HEK293 (cell line): ENCODE measurements around the gene TMEM271.

Experiments
- CTCF ChIA-PET: fragments of 350-600 bp; formaldehyde crosslinking; extraction: SDS; loops from one replicate; lab custom pipeline; 2021; ENCODE audit warnings: antibody characterized with exemption; lab: Yijun Ruan, JAX
- POLR2A ChIA-PET: fragments of 300-600 bp; formaldehyde crosslinking; extraction: SDS; loops from one replicate; lab custom pipeline; 2020; ENCODE audit warnings: antibody characterized with exemption, inconsistent platforms; lab: Yijun Ruan, JAX
- H3K27ac ChIP-seq: fragments of 200-500 bp; sonication (Bioruptor generic); 2 replicates; pipeline ENCODE4 v1.5.1; 2014; ENCODE audit warnings: low read depth, low read length, control low read depth, inconsistent platforms; ENCODE audit errors: extremely low read depth
- H3K36me3 ChIP-seq, 2 experiments: fragments of 200-500 bp in 1 of 2; sonication (Bioruptor generic) in 1 of 2; 1 replicate in 1 of 2; 2 replicates in 1 of 2; pipeline ENCODE4 v1.5.1; 2014 to 2017; ENCODE audit warnings: inconsistent platforms in 2 of 2, low read length in 2 of 2; ENCODE audit not compliant: control insufficient read depth in 2 of 2, insufficient read depth in 1 of 2
- H3K4me1 ChIP-seq: fragments of 200-500 bp; sonication (Bioruptor generic); 2 replicates; pipeline ENCODE4 v1.5.1; 2014; ENCODE audit warnings: mild to moderate bottlenecking, low read length, inconsistent platforms; ENCODE audit not compliant: control insufficient read depth, insufficient read depth
- H3K4me3 ChIP-seq: 2 replicates; pipeline ENCODE4 v1.5.1; 2011; ENCODE audit warnings: low read depth, mild to moderate bottlenecking, control low read depth, low read length, moderate library complexity
- H3K9me3 ChIP-seq: fragments of 200-500 bp; sonication (Bioruptor generic); 2 replicates; pipeline ENCODE4 v1.5.1; 2014; ENCODE audit warnings: low read depth, low read length, inconsistent platforms; ENCODE audit not compliant: control insufficient read depth, insufficient read depth
- MYNN ChIP-seq: fragments of 450-650 bp; formaldehyde crosslinking; IDR thresholded peaks from 2 replicates; pipeline ENCODE4 v1.5.1; 2016; ENCODE audit warnings: missing biosample characterization, missing genetic modification characterization, borderline replicate concordance
- PATZ1 ChIP-seq: fragments of 450-650 bp; formaldehyde crosslinking; IDR thresholded peaks from 2 replicates; pipeline ENCODE4 v1.5.1; 2016; ENCODE audit warnings: missing biosample characterization, missing genetic modification characterization
- PRDM6 ChIP-seq: fragments of 450-650 bp; formaldehyde crosslinking; IDR thresholded peaks from 2 replicates; pipeline ENCODE4 v1.5.1; 2017; ENCODE audit warnings: missing biosample characterization, missing genetic modification characterization
- SCRT1 ChIP-seq: fragments of 450-650 bp; formaldehyde crosslinking; IDR thresholded peaks from 2 replicates; pipeline ENCODE4 v1.5.1; 2016; ENCODE audit warnings: missing biosample characterization, missing genetic modification characterization, borderline replicate concordance
- SP2 ChIP-seq: fragments of 450-650 bp; formaldehyde crosslinking; IDR thresholded peaks from 2 replicates; pipeline ENCODE4 v1.5.1; 2016; ENCODE audit warnings: missing biosample characterization, missing genetic modification characterization
- ZBTB11 ChIP-seq: fragments of 450-650 bp; formaldehyde crosslinking; conservative IDR thresholded peaks from 2 replicates; pipeline ENCODE4 v1.5.1; 2016; ENCODE audit warnings: low read depth, missing biosample characterization, missing genetic modification characterization
- ZBTB48 ChIP-seq: fragments of 450-650 bp; formaldehyde crosslinking; IDR thresholded peaks from 2 replicates; pipeline ENCODE4 v1.5.1; 2016; ENCODE audit warnings: missing biosample characterization, missing genetic modification characterization
- ZNF10 ChIP-seq: fragments of 450-650 bp; formaldehyde crosslinking; IDR thresholded peaks from 2 replicates; pipeline ENCODE4 v1.5.1; 2017; ENCODE audit warnings: missing biosample characterization, missing genetic modification characterization
- ZNF140 ChIP-seq: fragments of 450-650 bp; formaldehyde crosslinking; IDR thresholded peaks from 2 replicates; pipeline ENCODE4 v1.5.1; 2016; ENCODE audit warnings: missing biosample characterization, missing genetic modification characterization
- ZNF174 ChIP-seq: fragments of 450-650 bp; formaldehyde crosslinking; IDR thresholded peaks from 2 replicates; pipeline ENCODE4 v1.5.0; 2017; ENCODE audit warnings: missing biosample characterization, mild to moderate bottlenecking, missing genetic modification characterization
- ZNF324 ChIP-seq: fragments of 450-650 bp; formaldehyde crosslinking; IDR thresholded peaks from 2 replicates; pipeline ENCODE4 v1.5.1; 2016; ENCODE audit warnings: missing biosample characterization, missing genetic modification characterization
- ZNF335 ChIP-seq: fragments of 450-650 bp; formaldehyde crosslinking; conservative IDR thresholded peaks from 2 replicates; pipeline ENCODE4 v1.5.1; 2016; ENCODE audit warnings: missing biosample characterization, missing genetic modification characterization
- ZNF354C ChIP-seq: fragments of 450-650 bp; formaldehyde crosslinking; IDR thresholded peaks from 2 replicates; pipeline ENCODE4 v1.5.1; 2016; ENCODE audit warnings: missing biosample characterization, missing genetic modification characterization, low read depth, borderline replicate concordance
- ZNF544 ChIP-seq: fragments of 450-650 bp; formaldehyde crosslinking; IDR thresholded peaks from 2 replicates; pipeline ENCODE4 v1.5.0; 2017; ENCODE audit warnings: missing biosample characterization, missing genetic modification characterization
- ZNF704 ChIP-seq: fragments of 450-650 bp; formaldehyde crosslinking; IDR thresholded peaks from 2 replicates; pipeline ENCODE4 v1.5.1; 2016; ENCODE audit warnings: missing biosample characterization, missing genetic modification characterization
- ZNF830 ChIP-seq: fragments of 450-650 bp; IDR thresholded peaks from 2 replicates; pipeline ENCODE4 v1.5.0; 2018; ENCODE audit warnings: missing biosample characterization, missing genetic modification characterization, low read depth, mild to moderate bottlenecking, moderate library complexity

TMEM271 gene

GRCh38 chr4:569958-570667, 6.0 kb downstream of the TMEM271 start:
- TF ChIP-seq ZNF324 (tag by site-specific recombination) (no peak), ZNF10 (tag by site-specific recombination) (no peak), MYNN (no peak), ZNF704 (no peak), SP2 (tag by site-specific recombination) (no peak), ZNF140 (tag by site-specific recombination) (no peak), ZNF830 (tag by site-specific recombination) (no peak), ZNF335 (tag by site-specific recombination) (no peak)
- Histone ChIP-seq H3K4me3 (no peak overlapping the region), H3K36me3 (no peaks in the 10 kb centered on the region), H3K4me1 (no peaks in the 10 kb centered on the region), H3K27ac (no peak overlapping the region), H3K9me3 (no peaks in the 10 kb centered on the region)
- CTCF ChIA-PET: no interaction called here
- POLR2A ChIA-PET: no interaction called here

- Histone ChIP-seq H3K4me1 (no peaks in the 10 kb centered on the region), H3K9me3 (no peaks in the 10 kb centered on the region), H3K4me3 (no peak overlapping the region), H3K27ac (no peak overlapping the region), H3K36me3 (no peaks in the 10 kb centered on the region)
- TF ChIP-seq ZNF174 (tag by site-specific recombination) (no peak), PRDM6 (tag by site-specific recombination) (no peak), ZBTB48 (no peak), SCRT1 (tag by site-specific recombination) (no peak), ZNF354C (tag by site-specific recombination) (no peak), ZBTB11 (tag by site-specific recombination) (no peak), ZNF544 (tag by site-specific recombination) (no peak), PATZ1 (tag by site-specific recombination) (no peak)
- ChIA-PET POLR2A (no interaction called here), CTCF (no interaction called here)
These were observed 7.1 kb downstream of the TMEM271 start for GRCh38 chr4:568962-569361.
